IPS-18c (cell line): ENCODE results near the gene PRCP.
"Not testable (repeated sequence)": the region's sequence is repeated elsewhere in the genome, so short reads cannot be mapped to it uniquely, and the experiment has no call there.

ENCODE experiments used
- H3K4me3 ChIP-seq: 2 replicates; pipeline ENCODE4 v1.7.0; 2013; ENCODE audit warnings: low read depth, mild to moderate bottlenecking, low read length, moderate library complexity; ENCODE audit not compliant: insufficient read depth
- H3K9me3 ChIP-seq: one replicate; pipeline ENCODE4 v1.6.1; 2013; ENCODE audit warnings: mild to moderate bottlenecking, low read length, moderate library complexity; ENCODE audit not compliant: control insufficient read depth, insufficient read depth

The PRCP gene

DNA sequence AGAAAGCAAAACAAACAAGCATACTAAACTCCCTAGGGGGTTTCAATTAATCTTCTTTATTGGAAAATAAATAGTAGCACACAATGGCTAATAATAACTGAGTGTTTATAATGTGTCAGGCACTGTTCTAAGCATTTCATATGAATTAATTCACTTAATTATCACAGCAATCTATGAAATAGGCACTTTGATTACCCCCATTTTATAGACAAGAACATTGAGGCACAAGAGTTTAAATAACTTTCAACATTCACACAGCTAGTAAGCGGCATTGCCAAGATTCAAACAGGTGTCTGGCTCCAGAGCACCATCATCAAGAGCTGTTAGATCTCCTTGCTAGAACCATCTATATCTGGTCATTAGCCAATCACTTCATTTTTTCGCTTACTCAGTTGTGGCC lies 43.1 kb downstream of the PRCP start:
- no peaks in the 10 kb centered on the region for H3K9me3 ChIP-seq
- no peak overlapping the region for H3K4me3 ChIP-seq

- H3K9me3 ChIP-seq = no peaks in the 10 kb centered on the region
- no peak overlapping the region for H3K4me3 ChIP-seq
These were observed 44.6 kb downstream of the PRCP start for GRCh38 chr11:82855616-82856015.

DNA sequence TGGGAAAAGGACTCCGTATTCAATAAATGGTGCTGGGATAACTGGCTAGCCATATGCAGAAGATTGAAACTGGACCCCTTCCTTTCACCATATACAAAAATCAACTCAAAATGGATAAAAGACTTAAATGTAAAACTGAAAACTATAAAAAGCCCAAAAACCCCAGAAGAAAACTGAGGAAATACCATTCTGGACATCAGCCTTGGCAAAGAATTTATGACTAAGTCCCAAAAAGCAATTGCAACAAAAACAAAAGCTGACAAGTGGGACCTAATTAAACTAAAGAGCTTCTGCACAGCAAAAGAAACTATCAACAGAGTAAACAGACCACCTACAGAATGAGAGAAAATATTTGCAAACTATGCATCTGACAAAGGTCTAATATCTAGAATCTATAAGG lies 45.3 kb downstream of the PRCP start:
- H3K4me3 ChIP-seq, H3K9me3 ChIP-seq: not testable (repeated sequence)

- no peak overlapping the region for H3K4me3 ChIP-seq
These were observed 46.0 kb downstream of the PRCP start for GRCh38 chr11:82854242-82854641.

GRCh38 chr11:82848829-82849228 lies 51.4 kb downstream of the PRCP start:
- Histone ChIP-seq H3K4me3 (no peak overlapping the region), H3K9me3 (no peaks in the 10 kb centered on the region)

More at GRCh38 chr11:82854242-82854641, 46.0 kb downstream of the PRCP start:
- H3K9me3 ChIP-seq = no peaks in the 10 kb centered on the region

DNA sequence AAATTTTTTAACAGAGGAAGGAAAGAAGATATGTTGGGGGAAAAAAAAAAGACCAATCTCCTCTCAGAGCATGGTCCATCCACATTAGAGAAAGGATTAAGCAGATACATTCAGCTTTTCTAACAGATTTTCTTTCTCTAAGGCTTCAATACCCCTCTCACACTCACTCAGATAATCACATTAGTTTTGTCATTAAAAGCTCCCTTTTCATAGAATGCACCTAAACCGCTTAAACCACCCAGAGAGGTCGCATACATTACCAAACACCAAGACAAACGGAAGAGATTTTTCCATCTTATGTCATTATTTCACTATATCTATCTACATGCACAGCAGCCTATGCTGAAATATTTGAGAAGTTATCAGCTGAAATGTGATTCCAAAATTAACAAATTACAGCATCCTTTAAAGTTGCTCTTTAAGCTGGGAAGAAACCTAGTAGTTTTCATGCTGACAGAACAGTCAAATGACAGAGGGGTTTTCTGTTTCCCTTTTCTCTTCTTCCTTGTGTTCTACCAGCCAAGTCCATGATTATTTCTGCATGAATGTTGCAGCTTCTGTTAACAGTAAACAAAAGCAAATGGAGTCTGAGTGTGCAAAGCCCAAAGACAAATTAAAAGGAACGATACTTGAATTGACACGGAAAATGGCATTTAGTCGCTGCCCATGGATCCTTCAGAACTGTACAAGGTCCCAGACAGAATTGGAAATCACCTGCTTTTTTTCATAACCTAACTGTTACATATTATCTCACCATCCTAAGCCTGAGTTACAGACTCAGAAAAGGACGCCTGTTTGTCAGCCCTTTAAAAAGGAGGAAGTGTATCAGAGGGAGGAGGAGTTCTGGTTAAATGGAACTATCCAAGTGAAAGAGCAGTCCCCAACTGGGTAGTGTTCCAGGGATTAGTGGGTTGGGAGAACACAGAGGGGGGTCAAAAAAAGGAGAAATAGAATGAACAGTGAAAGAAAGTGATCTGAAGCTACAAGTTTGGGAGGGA lies 54.6 kb downstream of the PRCP start:
- Histone ChIP-seq H3K4me3 (no peak overlapping the region), H3K9me3 (no peaks in the 10 kb centered on the region)

DNA sequence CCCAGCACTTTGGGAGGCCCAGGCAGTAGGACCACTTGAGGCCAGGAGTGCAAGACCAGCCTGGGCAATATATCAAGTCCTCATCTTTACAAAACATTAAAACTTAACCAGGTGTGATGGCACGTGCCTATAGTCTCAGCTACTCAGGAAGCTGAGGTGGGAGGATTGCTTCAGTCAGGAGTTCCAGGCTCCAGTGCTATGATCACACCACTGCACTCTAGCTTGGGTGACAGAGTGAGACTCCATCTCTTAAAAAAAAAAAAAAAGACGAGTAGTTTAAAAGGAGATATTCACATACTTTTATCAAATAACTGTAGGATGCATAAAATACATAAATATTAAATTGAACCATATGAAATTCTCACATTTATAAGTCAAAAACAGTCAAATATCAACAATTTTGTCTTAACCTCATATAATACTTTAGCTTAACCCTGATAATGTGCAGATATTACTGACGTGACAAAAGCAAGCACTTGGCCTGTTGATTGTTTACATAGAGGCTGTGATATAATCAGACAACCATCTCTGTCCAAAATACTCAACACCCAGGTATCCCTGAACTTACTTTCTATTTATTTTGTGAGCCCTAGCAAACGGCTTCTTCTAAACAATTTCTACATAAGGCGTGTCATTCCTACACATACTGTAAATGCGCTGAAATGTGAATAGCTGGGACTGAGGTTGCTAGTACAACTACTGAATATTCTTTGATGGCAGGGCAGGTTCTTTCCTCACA lies 57.0 kb downstream of the PRCP start:
- Histone ChIP-seq H3K4me3 (no peak overlapping the region), H3K9me3 (no peaks in the 10 kb centered on the region)

- H3K4me3 ChIP-seq = no peak overlapping the region
These were observed 58.2 kb downstream of the PRCP start for GRCh38 chr11:82842019-82842418.

GRCh38 chr11:82837650-82838049 lies 62.6 kb downstream of the PRCP start:
- Histone ChIP-seq H3K4me3 (no peak overlapping the region), H3K9me3 (no peaks in the 10 kb centered on the region)

More at GRCh38 chr11:82842019-82842418, 58.2 kb downstream of the PRCP start:
- H3K9me3 ChIP-seq = no peaks in the 10 kb centered on the region

GRCh38 chr11:82832983-82833382 lies 67.2 kb downstream of the PRCP start:
- Histone ChIP-seq H3K9me3 (no peaks in the 10 kb centered on the region), H3K4me3 (no peak overlapping the region)

- no peaks in the 10 kb centered on the region for H3K9me3 ChIP-seq
- no peak overlapping the region for H3K4me3 ChIP-seq
These were observed 68.9 kb downstream of the PRCP start for GRCh38 chr11:82831364-82831763.

DNA sequence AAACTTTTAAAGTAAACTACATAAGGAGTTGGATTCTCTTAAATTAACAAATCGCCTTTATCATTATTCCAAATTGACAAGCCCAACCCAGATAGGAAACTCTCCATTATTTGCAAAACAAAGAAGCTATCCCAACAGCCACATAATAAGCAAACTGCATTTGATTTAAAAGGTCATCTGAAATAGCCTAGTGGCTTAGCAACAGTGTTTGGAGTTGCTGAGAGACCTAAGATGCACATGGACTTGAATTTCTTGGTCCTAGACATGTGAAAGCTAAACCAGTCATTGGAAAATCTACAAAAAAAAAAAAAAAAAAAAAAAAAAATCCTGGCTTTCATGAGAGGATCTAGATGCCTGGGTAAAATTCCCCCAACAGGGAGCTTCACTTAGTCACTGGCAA lies 69.5 kb downstream of the PRCP start:
- H3K9me3 ChIP-seq = no peaks in the 10 kb centered on the region
- H3K4me3 ChIP-seq = no peak overlapping the region

GRCh38 chr11:82829101-82829500 lies 71.1 kb downstream of the PRCP start:
- no peaks in the 10 kb centered on the region for H3K9me3 ChIP-seq
- no peak overlapping the region for H3K4me3 ChIP-seq

DNA sequence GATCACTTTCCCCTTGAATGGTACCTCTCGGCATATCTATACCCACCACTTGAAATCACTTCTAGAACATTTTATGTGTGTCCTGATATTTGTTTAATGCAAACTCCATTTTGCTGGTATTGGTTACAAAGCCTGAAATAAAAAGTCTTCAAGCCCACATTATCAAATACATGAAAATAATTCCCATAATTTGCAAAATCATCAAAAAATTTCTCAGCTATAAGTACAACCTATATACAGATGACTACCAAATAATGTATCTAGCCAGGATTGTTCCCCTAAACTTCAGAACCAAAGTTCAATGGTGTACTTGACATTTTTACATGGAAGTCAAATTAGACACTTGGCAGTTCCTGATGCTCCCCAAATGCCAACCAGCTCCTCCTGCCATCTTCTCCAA lies 71.8 kb downstream of the PRCP start:
- no peak overlapping the region for H3K4me3 ChIP-seq
- H3K9me3 ChIP-seq = no peaks in the 10 kb centered on the region

GRCh38 chr11:82826526-82826925 lies 73.7 kb downstream of the PRCP start:
- H3K9me3 ChIP-seq = no peaks in the 10 kb centered on the region
- no peak overlapping the region for H3K4me3 ChIP-seq

DNA sequence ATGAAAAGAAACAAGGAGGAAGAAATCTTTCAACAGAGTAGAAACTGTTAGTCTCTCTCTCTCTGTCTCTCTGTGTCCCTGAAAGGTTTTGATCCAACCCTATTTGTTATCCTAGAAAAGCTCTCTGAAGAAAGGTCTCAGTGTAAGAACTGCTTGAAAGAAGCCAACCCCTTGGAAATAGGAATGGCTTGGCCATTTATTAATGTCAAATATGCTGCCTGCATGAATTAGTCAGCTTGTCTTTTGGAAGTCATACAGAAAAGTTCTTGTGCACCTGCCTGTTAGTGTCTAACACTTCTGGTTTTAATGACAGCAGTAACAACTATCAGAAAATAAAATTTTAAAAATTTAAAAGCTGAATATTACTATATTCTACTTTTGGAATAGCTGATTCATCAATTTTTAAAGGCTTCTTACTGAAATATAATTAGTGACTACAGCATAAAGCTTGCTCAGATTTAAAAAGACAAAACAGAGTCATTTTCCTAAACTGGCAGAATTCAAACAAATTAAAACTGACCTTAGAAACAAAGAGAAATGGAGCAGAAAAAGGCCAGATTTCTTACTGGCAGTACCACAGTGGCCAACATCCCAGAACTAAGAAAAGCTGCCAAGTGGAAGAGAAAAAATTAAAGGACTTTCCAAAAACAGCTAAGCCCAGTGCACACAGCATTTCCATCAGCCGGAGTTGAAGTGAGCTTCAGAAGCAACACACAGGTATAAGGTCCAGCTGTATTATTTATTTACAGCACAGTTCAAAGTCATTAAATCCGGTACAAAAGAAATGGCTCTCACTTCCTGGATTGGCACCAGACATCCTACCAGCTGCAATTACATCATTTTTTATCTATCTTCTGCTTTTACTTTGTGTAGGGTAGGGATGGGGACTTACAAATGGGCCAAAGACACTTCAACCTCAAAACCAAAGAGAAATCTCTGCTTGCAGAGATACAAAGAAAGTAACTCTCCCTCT lies 76.3 kb downstream of the PRCP start:
- no peak overlapping the region for H3K4me3 ChIP-seq
- no peaks in the 10 kb centered on the region for H3K9me3 ChIP-seq

GRCh38 chr11:82818409-82819043 lies 81.7 kb downstream of the PRCP start:
- no peaks in the 10 kb centered on the region for H3K9me3 ChIP-seq
- H3K4me3 ChIP-seq = no peak overlapping the region
